K562 (cell line): ENCODE measurements around the gene SPAG17. TPM values are rescaled to one million over a fixed set of nuclear protein-coding genes. Genes with fewer than 3 reads are reported as not detected.

Experiments
- ATAC-seq: fragments of 200-7000 bp; cut with Tn5 transposase; 3 replicates; pipeline ENCODE4 v1.9.1; 2020; ENCODE audit warnings: moderate library complexity
- BruUV-seq: library from RNA; stranded (reverse); fragments of 400-500 nt; replicated peaks from 2 replicates; lab custom pipeline; 2021; lab: Mats Ljungman, UMichigan
- CTCF ChIA-PET: fragments of 300-600 bp; formaldehyde crosslinking; extraction: SDS; loops from one replicate; lab custom pipeline; 2021; ENCODE audit warnings: low intra/inter-chr PET ratio; lab: Yijun Ruan, JAX
- POLR2A ChIA-PET: fragments of 300-600, 350-650 bp; sonication (Branson Sonifier 250); formaldehyde crosslinking; extraction: SDS; loops from one replicate; lab custom pipeline; 2021; ENCODE audit warnings: antibody characterized with exemption, inconsistent platforms; lab: Yijun Ruan, JAX
- DNase-seq, 4 experiments: peaks; one replicate each; pipeline versions ENCODE4 v3.0.0 to v3.0.0-alpha.2; 2011 to 2018; ENCODE audit warnings: low spot score in 3 of 4, mixed read lengths in 3 of 4; ENCODE audit errors: extremely low read depth in 1 of 4
- FAIRE-seq: peaks from 2 replicates; lab custom pipeline; 2011; peaks lifted over from hg19 to GRCh38; lab: Jason Lieb, UNC
- H2AFZ ChIP-seq: 2 replicates; pipeline ENCODE4 v1.6.0; 2011; ENCODE audit warnings: low read depth, low read length, control low read depth, inconsistent platforms
- H3K27ac ChIP-seq: fragments of 200-600 bp; 3 replicates; pipeline ENCODE4 v1.8.0; 2011; ENCODE audit warnings: low read depth, mild to moderate bottlenecking, control low read depth, inconsistent platforms, low read length, moderate library complexity, mixed read lengths; ENCODE audit errors: extremely low read depth
- H3K27me3 ChIP-seq, 2 experiments: fragments of 300-600 bp in 1 of 2; 2 replicates in 1 of 2; 3 replicates in 1 of 2; pipeline versions ENCODE4 v1.6.0 to v1.8.0; 2011; ENCODE audit warnings: inconsistent platforms in 2 of 2, low read length in 2 of 2, mild to moderate bottlenecking in 1 of 2, mixed read lengths in 1 of 2, moderate library complexity in 1 of 2; ENCODE audit not compliant: control insufficient read depth in 2 of 2, insufficient read depth in 2 of 2
- H3K36me3 ChIP-seq: fragments of 300-600 bp; 3 replicates; pipeline ENCODE4 v1.8.0; 2011; ENCODE audit warnings: mild to moderate bottlenecking, low read length, inconsistent platforms; ENCODE audit not compliant: control insufficient read depth, insufficient read depth
- H3K4me1 ChIP-seq, 2 experiments: fragments of 200-600 bp in 1 of 2; replicated peaks in 1 of 2; 2 replicates in 1 of 2; 3 replicates in 1 of 2; pipeline versions ENCODE4 v1.5.1 to v1.8.0; 2011; ENCODE audit warnings: inconsistent platforms in 2 of 2, low read length in 2 of 2, mild to moderate bottlenecking in 1 of 2, mixed read lengths in 1 of 2, moderate library complexity in 1 of 2; ENCODE audit not compliant: control insufficient read depth in 2 of 2, insufficient read depth in 2 of 2
- H3K4me2 ChIP-seq: 2 replicates; pipeline ENCODE4 v1.6.1; 2011; ENCODE audit warnings: low read length, control low read depth, inconsistent platforms, mixed read lengths; ENCODE audit not compliant: insufficient read depth
- H3K4me3 ChIP-seq: fragments of 200-600 bp; sonication (generic), shearing (Covaris generic); 2 replicates; pipeline ENCODE4 v1.5.1; 2016; ENCODE audit warnings: control low read depth, inconsistent platforms
- H3K79me2 ChIP-seq: fragments of 200-600 bp; 3 replicates; pipeline ENCODE4 v1.8.0; 2011; ENCODE audit warnings: low read length, inconsistent platforms; ENCODE audit not compliant: control insufficient read depth, insufficient read depth
- H3K9ac ChIP-seq, 2 experiments: 2 replicates each; pipeline versions ENCODE4 v1.6.0 to v1.6.1; 2011; ENCODE audit warnings: low read depth in 2 of 2, low read length in 2 of 2, control low read depth in 1 of 2, inconsistent platforms in 1 of 2, mild to moderate bottlenecking in 1 of 2, mixed read lengths in 1 of 2; ENCODE audit not compliant: insufficient read depth in 1 of 2
- H3K9me1 ChIP-seq: one replicate; pipeline ENCODE4 v1.6.0; 2011; ENCODE audit warnings: inconsistent platforms, mild to moderate bottlenecking, low read length, moderate library complexity; ENCODE audit not compliant: control insufficient read depth, insufficient read depth
- H3K9me3 ChIP-seq: replicated peaks from 2 replicates; pipeline ENCODE4 v1.5.1; 2011; ENCODE audit warnings: low read depth, low read length, inconsistent platforms; ENCODE audit not compliant: control insufficient read depth, insufficient read depth
- H4K20me1 ChIP-seq: replicated peaks from 2 replicates; pipeline ENCODE4 v1.6.1; 2011; ENCODE audit warnings: low read length, inconsistent platforms, mixed read lengths; ENCODE audit not compliant: control insufficient read depth, insufficient read depth
- CEBPG ChIP-seq, 3 experiments: fragments of 200-800 bp in 1 of 3; sonication (Bioruptor generic) in 1 of 3; sonication (generic) in 1 of 3; formaldehyde crosslinking in 1 of 3; IDR thresholded peaks in 2 of 3; conservative IDR thresholded peaks in 1 of 3; 2 replicates each; pipeline versions ENCODE4 v1.6.1 to v1.8.0; 2016 to 2022; ENCODE audit warnings: missing compliant biosample characterization in 2 of 3, missing genetic modification characterization in 2 of 3, mild to moderate bottlenecking in 1 of 3, missing genetic modification reagents in 1 of 3
- FOXA1 ChIP-seq: fragments of 450-650 bp; IDR thresholded peaks from 2 replicates; pipeline ENCODE4 v1.6.1; 2016; ENCODE audit warnings: mild to moderate bottlenecking, borderline replicate concordance
- KDM4B ChIP-seq, 2 experiments: fragments of 450-650 bp in 1 of 2; sonication (generic) in 1 of 2; IDR thresholded peaks; 2 replicates each; pipeline ENCODE4 v1.6.1; 2016 to 2017; ENCODE audit warnings: borderline replicate concordance in 2 of 2, antibody characterized with exemption in 1 of 2, low read depth in 1 of 2, mild to moderate bottlenecking in 1 of 2
- NELFE ChIP-seq: IDR thresholded peaks from 2 replicates; pipeline ENCODE4 v1.6.1; 2011; ENCODE audit warnings: mild to moderate bottlenecking; ENCODE audit not compliant: insufficient read depth, insufficient read length
- RB1 ChIP-seq: fragments of 450-650 bp; IDR thresholded peaks from 2 replicates; pipeline ENCODE4 v1.6.1; 2017; ENCODE audit warnings: low read depth, mild to moderate bottlenecking
- SRF ChIP-seq, 2 experiments: fragments of 250-450, 450-650 bp in 1 of 2; sonication (Bioruptor Pico) in 1 of 2; sonication (generic) in 1 of 2; formaldehyde crosslinking; IDR thresholded peaks; 2 replicates each; pipeline versions ENCODE4 v1.5.0 to v1.5.1; 2020 to 2022; ENCODE audit warnings: mild to moderate bottlenecking in 1 of 2, missing genetic modification reagents in 1 of 2
- ZBTB2 ChIP-seq: fragments of 450-650 bp; IDR thresholded peaks from 2 replicates; pipeline ENCODE4 v1.6.1; 2016; ENCODE audit warnings: antibody characterized with exemption
- ZNF121 ChIP-seq: sonication (generic); formaldehyde crosslinking; conservative IDR thresholded peaks from 2 replicates; pipeline ENCODE4 v1.8.0; 2022; ENCODE audit warnings: missing genetic modification reagents
- ZNF311 ChIP-seq: fragments of 250-450 bp; sonication (Bioruptor Pico); IDR thresholded peaks from 2 replicates; pipeline ENCODE4 v1.4.0; 2020; ENCODE audit warnings: mild to moderate bottlenecking, moderate library complexity
- ZNF561 ChIP-seq: fragments of 450-650 bp; formaldehyde crosslinking; conservative IDR thresholded peaks from 2 replicates; pipeline ENCODE4 v1.4.0; 2020; ENCODE audit warnings: mild to moderate bottlenecking, moderate library complexity
- ZNF699 ChIP-seq: fragments of 250-450 bp; sonication (Bioruptor Pico); IDR thresholded peaks from 2 replicates; pipeline ENCODE4 v1.8.0; 2021; ENCODE audit warnings: mild to moderate bottlenecking, moderate library complexity; ENCODE audit not compliant: insufficient replicate concordance
- in situ Hi-C: fragments of 300-500 bp; cut with MboI; formaldehyde crosslinking; loops from 4 replicates; pipeline ENCODE4 v1.15.0; 2018; ENCODE audit warnings: inconsistent platforms, mixed read lengths
- intact Hi-C: fragments of 100-400 bp; cut with micrococcal nuclease; formaldehyde crosslinking; loops from 2 replicates; pipeline ENCODE4 v1.14.2; 2022
- polyA plus RNA-seq, 8 experiments: library from polyadenylated mRNA; depleted of rRNA in 4 of 8; stranded (reverse) in 5 of 8; unstranded in 3 of 8; fragments of >200 nt; fragmentation: Nextera tagmentation in 2 of 8; fragmentation: Illumina TruSeq in 1 of 8; extraction: Ambion mirVana in 2 of 8; extraction: Trizol in 1 of 8; gene quantifications; 2 replicates each; pipeline versions ENCODE4 v1.2.1 to v1.2.3, GENCODE V29; 2011 to 2014; ENCODE audit warnings: inconsistent platforms in 1 of 8, missing spikeins in 1 of 8
- total RNA-seq, 7 experiments: library from RNA; depleted of rRNA in 6 of 7; stranded (reverse); fragments of >200 nt in 6 of 7; fragmentation: Illumina TruSeq in 2 of 7; extraction: Trizol in 2 of 7; gene quantifications; 2 replicates each; pipeline versions ENCODE4 v1.2.1 to v1.2.3, GENCODE V29; 2011 to 2021; ENCODE audit warnings: low replicate concordance in 1 of 7
- TF ChIP-seq, protein P1 (sequence below): sonication (generic); formaldehyde crosslinking; IDR thresholded peaks from 2 replicates; pipeline ENCODE4 v1.8.1; 2023; ENCODE audit warnings: mild to moderate bottlenecking, missing genetic modification reagents
- TF ChIP-seq, protein P2 (sequence below): sonication (generic); formaldehyde crosslinking; IDR thresholded peaks from 2 replicates; pipeline ENCODE4 v1.8.0; 2022; ENCODE audit warnings: missing genetic modification reagents, mild to moderate bottlenecking, moderate library complexity, borderline replicate concordance
- TF ChIP-seq, protein P3 (sequence below), 2 experiments: fragments of 450-650 bp; IDR thresholded peaks; 2 replicates each; pipeline ENCODE4 v1.6.1; 2016

Gene SPAG17
- total and polyA plus RNA-seq, 9 of the 15 experiments (the other 6 are each of a cell fraction or from before 2014, with no cell fraction given): 0.07 to 2.1 (median 1.5) TPM

DNA sequence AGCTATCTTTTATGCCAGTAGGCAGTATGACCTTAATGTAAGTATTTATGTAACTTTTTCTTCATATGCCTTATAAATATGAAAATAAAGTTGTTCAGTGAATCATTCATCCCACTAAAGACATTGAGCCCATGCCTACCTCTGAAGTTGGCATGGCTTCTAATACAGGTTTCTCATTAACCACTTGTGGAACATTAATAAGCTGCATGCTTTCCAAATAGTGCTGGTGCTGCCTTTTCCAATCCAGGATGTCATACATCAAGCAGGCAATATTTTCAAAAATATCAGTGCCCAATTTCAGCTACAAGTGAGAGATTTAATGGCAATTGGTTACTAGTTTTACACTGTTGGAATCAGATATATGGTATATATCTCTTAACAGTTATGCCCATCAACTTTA lies 92.0 kb downstream of the SPAG17 start:
- Histone ChIP-seq H3K79me2 (no peaks in the 10 kb centered on the region), H2AFZ (no peak overlapping the region), H3K27me3 (no peaks in the 10 kb centered on the region), H3K9me3 (no peaks in the 10 kb centered on the region), H3K4me2 (no peak overlapping the region), H4K20me1 (no peaks in the 10 kb centered on the region), H3K9me1 (no peaks in the 10 kb centered on the region), H3K9ac (no peak overlapping the region), H3K36me3 (no peaks in the 10 kb centered on the region), H3K4me1 (no peaks in the 10 kb centered on the region), H3K27ac (no peak overlapping the region), H3K4me3 (no peak overlapping the region)
- in situ Hi-C loops (no loop called here), intact Hi-C loops (no loop called here)
- CTCF ChIA-PET: no interaction called here
- POLR2A ChIA-PET: interaction anchor here (1.3 kb wide), 1 partner anchor 8 kb away, joined by 3 read pairs; no protein-coding TSS in a partner anchor
- ATAC-seq (no peak), FAIRE-seq (no peak), DNase-seq (no peak)
- no TSS peak for BruUV-seq
- TF ChIP-seq ZNF121 (CRISPR knock-in tag) (no peak), NELFE (no peak), CEBPG (CRISPR knock-in tag; IDR thresholded peaks at IDR 0.05) (no peak), CEBPG (tag; conservative IDR thresholded peaks at IDR 0.05 in 1 of 2, IDR thresholded peaks at IDR 0.05 in 1 of 2) (no peak), RB1 (no peak), SRF (CRISPR knock-in tag; IDR thresholded peaks at IDR 0.05) (no peak), ZNF561 (no peak), ZBTB2 (no peak), FOXA1 (no peak), KDM4B (IDR thresholded peaks at IDR 0.05; ENCODE audit: borderline replicate concordance in 2 of 2, low read depth in 1 of 2) (no peak), ZNF699 (CRISPR knock-in tag) (no peak), ZNF311 (CRISPR knock-in tag) (no peak)
- TF ChIP-seq, protein P1, sequence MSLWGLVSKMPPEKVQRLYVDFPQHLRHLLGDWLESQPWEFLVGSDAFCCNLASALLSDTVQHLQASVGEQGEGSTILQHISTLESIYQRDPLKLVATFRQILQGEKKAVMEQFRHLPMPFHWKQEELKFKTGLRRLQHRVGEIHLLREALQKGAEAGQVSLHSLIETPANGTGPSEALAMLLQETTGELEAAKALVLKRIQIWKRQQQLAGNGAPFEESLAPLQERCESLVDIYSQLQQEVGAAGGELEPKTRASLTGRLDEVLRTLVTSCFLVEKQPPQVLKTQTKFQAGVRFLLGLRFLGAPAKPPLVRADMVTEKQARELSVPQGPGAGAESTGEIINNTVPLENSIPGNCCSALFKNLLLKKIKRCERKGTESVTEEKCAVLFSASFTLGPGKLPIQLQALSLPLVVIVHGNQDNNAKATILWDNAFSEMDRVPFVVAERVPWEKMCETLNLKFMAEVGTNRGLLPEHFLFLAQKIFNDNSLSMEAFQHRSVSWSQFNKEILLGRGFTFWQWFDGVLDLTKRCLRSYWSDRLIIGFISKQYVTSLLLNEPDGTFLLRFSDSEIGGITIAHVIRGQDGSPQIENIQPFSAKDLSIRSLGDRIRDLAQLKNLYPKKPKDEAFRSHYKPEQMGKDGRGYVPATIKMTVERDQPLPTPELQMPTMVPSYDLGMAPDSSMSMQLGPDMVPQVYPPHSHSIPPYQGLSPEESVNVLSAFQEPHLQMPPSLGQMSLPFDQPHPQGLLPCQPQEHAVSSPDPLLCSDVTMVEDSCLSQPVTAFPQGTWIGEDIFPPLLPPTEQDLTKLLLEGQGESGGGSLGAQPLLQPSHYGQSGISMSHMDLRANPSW (CRISPR knock-in tag): no peak
- TF ChIP-seq, protein P2, sequence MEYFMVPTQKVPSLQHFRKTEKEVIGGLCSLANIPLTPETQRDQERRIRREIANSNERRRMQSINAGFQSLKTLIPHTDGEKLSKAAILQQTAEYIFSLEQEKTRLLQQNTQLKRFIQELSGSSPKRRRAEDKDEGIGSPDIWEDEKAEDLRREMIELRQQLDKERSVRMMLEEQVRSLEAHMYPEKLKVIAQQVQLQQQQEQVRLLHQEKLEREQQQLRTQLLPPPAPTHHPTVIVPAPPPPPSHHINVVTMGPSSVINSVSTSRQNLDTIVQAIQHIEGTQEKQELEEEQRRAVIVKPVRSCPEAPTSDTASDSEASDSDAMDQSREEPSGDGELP (CRISPR knock-in tag): no peak
- TF ChIP-seq, protein P3, sequence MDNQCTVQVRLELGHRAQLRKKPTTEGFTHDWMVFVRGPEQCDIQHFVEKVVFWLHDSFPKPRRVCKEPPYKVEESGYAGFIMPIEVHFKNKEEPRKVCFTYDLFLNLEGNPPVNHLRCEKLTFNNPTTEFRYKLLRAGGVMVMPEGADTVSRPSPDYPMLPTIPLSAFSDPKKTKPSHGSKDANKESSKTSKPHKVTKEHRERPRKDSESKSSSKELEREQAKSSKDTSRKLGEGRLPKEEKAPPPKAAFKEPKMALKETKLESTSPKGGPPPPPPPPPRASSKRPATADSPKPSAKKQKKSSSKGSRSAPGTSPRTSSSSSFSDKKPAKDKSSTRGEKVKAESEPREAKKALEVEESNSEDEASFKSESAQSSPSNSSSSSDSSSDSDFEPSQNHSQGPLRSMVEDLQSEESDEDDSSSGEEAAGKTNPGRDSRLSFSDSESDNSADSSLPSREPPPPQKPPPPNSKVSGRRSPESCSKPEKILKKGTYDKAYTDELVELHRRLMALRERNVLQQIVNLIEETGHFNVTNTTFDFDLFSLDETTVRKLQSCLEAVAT (IDR thresholded peaks at IDR 0.05): no peak
